IMR-90 (cell line): ENCODE measurements around the gene S100A11. TPM values are rescaled to one million over a fixed set of nuclear protein-coding genes. Genes with fewer than 3 reads are reported as not detected.

Experiments used
- ATAC-seq: fragments of 200-7000 bp; cut with Tn5 transposase; 2 replicates; pipeline ENCODE4 v1.9.1; 2020; ENCODE audit warnings: low read depth, mild to moderate bottlenecking, moderate library complexity
- BruUV-seq: library from RNA; stranded (reverse); fragments of 400-500 nt; replicated peaks from 2 replicates; lab custom pipeline; 2021; lab: Mats Ljungman, UMichigan
- CTCF ChIA-PET: fragments of 300-600 bp; formaldehyde crosslinking; extraction: SDS; loops from one replicate; lab custom pipeline; 2021; ENCODE audit warnings: antibody characterized with exemption; lab: Yijun Ruan, JAX
- POLR2A ChIA-PET: fragments of 300-600 bp; sonication (Branson Sonifier 250); formaldehyde crosslinking; loops from one replicate; lab custom pipeline; 2022; ENCODE audit warnings: antibody characterized with exemption; ENCODE audit not compliant: unreplicated experiment; lab: Charles Lee
- DNase-seq: peaks from one replicate; pipeline ENCODE4 v3.0.0; 2013
- H2AFZ ChIP-seq: replicated peaks from 2 replicates; pipeline ENCODE3; 2013; ENCODE audit warnings: low read length, mild to moderate bottlenecking; ENCODE audit not compliant: poor library complexity
- H2AK5ac ChIP-seq: 2 replicates; pipeline ENCODE4 v1.6.1; 2013; ENCODE audit warnings: low read depth, low read length, inconsistent platforms
- H2AK9ac ChIP-seq: replicated peaks from 2 replicates; pipeline ENCODE3; 2013; ENCODE audit warnings: mild to moderate bottlenecking, low read depth, low read length, moderate library complexity; ENCODE audit not compliant: poor library complexity
- H2BK120ac ChIP-seq: 2 replicates; pipeline ENCODE4 v1.6.1; 2013; ENCODE audit warnings: low read depth, low read length, inconsistent platforms
- H2BK15ac ChIP-seq: 3 replicates; pipeline ENCODE4 v1.6.1; 2013; ENCODE audit warnings: low read depth, low read length, inconsistent platforms
- H2BK20ac ChIP-seq: 2 replicates; pipeline ENCODE4 v1.6.1; 2013; ENCODE audit warnings: low read depth, mild to moderate bottlenecking, inconsistent platforms, low read length, moderate library complexity
- H2BK5ac ChIP-seq: 2 replicates; pipeline ENCODE4 v1.6.1; 2013; ENCODE audit warnings: mild to moderate bottlenecking, low read depth, low read length, inconsistent platforms; ENCODE audit not compliant: poor library complexity, severe bottlenecking
- H3K14ac ChIP-seq: replicated peaks from 2 replicates; pipeline ENCODE4 v1.6.1; 2013; ENCODE audit warnings: low read depth, low read length, inconsistent platforms
- H3K18ac ChIP-seq: 2 replicates; pipeline ENCODE4 v1.6.1; 2013; ENCODE audit warnings: low read depth, low read length, control low read depth
- H3K23ac ChIP-seq: 2 replicates; pipeline ENCODE4 v1.6.1; 2013; ENCODE audit warnings: low read depth, low read length, inconsistent platforms
- H3K27ac ChIP-seq: 2 replicates; pipeline ENCODE4 v1.5.1; 2013; ENCODE audit warnings: mild to moderate bottlenecking, control low read depth, low read length; ENCODE audit not compliant: insufficient read depth
- H3K27me3 ChIP-seq: 2 replicates; pipeline ENCODE4 v1.6.1; 2013; ENCODE audit warnings: low read length; ENCODE audit not compliant: control insufficient read depth, insufficient read depth
- H3K36me3 ChIP-seq: 2 replicates; pipeline ENCODE4 v1.6.1; 2013; ENCODE audit warnings: low read length, mixed read lengths; ENCODE audit not compliant: control insufficient read depth, insufficient read depth
- H3K4ac ChIP-seq: 2 replicates; pipeline ENCODE4 v1.6.1; 2013; ENCODE audit warnings: low read depth, low read length, inconsistent platforms
- H3K4me1 ChIP-seq: 2 replicates; pipeline ENCODE4 v1.6.1; 2013; ENCODE audit warnings: low read length, mixed read lengths; ENCODE audit not compliant: control insufficient read depth, insufficient read depth
- H3K4me2 ChIP-seq: 2 replicates; pipeline ENCODE4 v1.6.1; 2013; ENCODE audit warnings: low read depth, mild to moderate bottlenecking, control low read depth, low read length, moderate library complexity
- H3K4me3 ChIP-seq: 2 replicates; pipeline ENCODE4 v1.5.1; 2013; ENCODE audit warnings: low read depth, mild to moderate bottlenecking, control low read depth, low read length, moderate library complexity; ENCODE audit not compliant: insufficient read depth
- H3K56ac ChIP-seq: 2 replicates; pipeline ENCODE4 v1.6.1; 2013; ENCODE audit warnings: low read length, inconsistent platforms; ENCODE audit not compliant: insufficient read depth; ENCODE audit errors: extremely low read depth
- H3K79me1 ChIP-seq, 2 experiments: 2 replicates each; pipeline ENCODE4 v1.6.1; 2013; ENCODE audit warnings: low read length in 2 of 2, inconsistent platforms in 1 of 2, low read depth in 1 of 2
- H3K9ac ChIP-seq: 2 replicates; pipeline ENCODE4 v1.6.1; 2013; ENCODE audit warnings: low read depth, low read length, control low read depth
- H3K9me1 ChIP-seq: 2 replicates; pipeline ENCODE4 v1.6.1; 2013; ENCODE audit warnings: low read length, inconsistent platforms; ENCODE audit not compliant: insufficient read depth
- H3K9me3 ChIP-seq: 2 replicates; pipeline ENCODE4 v1.6.1; 2013; ENCODE audit warnings: low read length; ENCODE audit not compliant: control insufficient read depth, insufficient read depth
- H4K20me1 ChIP-seq: 2 replicates; pipeline ENCODE4 v1.6.1; 2013; ENCODE audit warnings: low read length, inconsistent platforms; ENCODE audit not compliant: insufficient read depth
- H4K5ac ChIP-seq: 2 replicates; pipeline ENCODE4 v1.6.1; 2013; ENCODE audit warnings: mild to moderate bottlenecking, low read depth, low read length, control low read depth
- H4K8ac ChIP-seq, 2 experiments: 2 replicates each; pipeline ENCODE4 v1.6.1; 2013; ENCODE audit warnings: low read depth in 2 of 2, low read length in 2 of 2, control low read depth in 1 of 2, inconsistent platforms in 1 of 2
- H4K91ac ChIP-seq: 2 replicates; pipeline ENCODE4 v1.6.1; 2013; ENCODE audit warnings: low read depth, low read length, inconsistent platforms; ENCODE audit not compliant: insufficient read depth
- BHLHE40 ChIP-seq: fragments of 150-350 bp; IDR thresholded peaks from 2 replicates; pipeline ENCODE4 v1.6.1; 2016; ENCODE audit warnings: mild to moderate bottlenecking, low read depth, low read length
- CEBPB ChIP-seq: IDR thresholded peaks from 2 replicates; pipeline ENCODE4 v1.6.1; 2012; ENCODE audit warnings: low read depth, low read length, improper control_type of control experiment
- CHD1 ChIP-seq: IDR thresholded peaks from 2 replicates; pipeline ENCODE4 v1.6.1; 2012; ENCODE audit warnings: low read depth, low read length, improper control_type of control experiment
- FOS ChIP-seq: fragments of 150-350 bp; IDR thresholded peaks from 2 replicates; pipeline ENCODE4 v1.6.1; 2016; ENCODE audit warnings: low read depth, low read length
- MAFK ChIP-seq: IDR thresholded peaks from 2 replicates; pipeline ENCODE4 v1.6.1; 2012; ENCODE audit warnings: low read depth, low read length, improper control_type of control experiment
- MAZ ChIP-seq: IDR thresholded peaks from 2 replicates; pipeline ENCODE4 v1.6.1; 2012; ENCODE audit warnings: low read depth, mild to moderate bottlenecking, low read length, improper control_type of control experiment, moderate library complexity, borderline replicate concordance
- MXI1 ChIP-seq: IDR thresholded peaks from 2 replicates; pipeline ENCODE4 v1.6.1; 2012; ENCODE audit warnings: low read depth, mild to moderate bottlenecking, low read length, moderate library complexity, borderline replicate concordance
- NFE2L2 ChIP-seq: fragments of 150-350 bp; IDR thresholded peaks from 2 replicates; pipeline ENCODE4 v1.6.1; 2016; ENCODE audit warnings: low read depth, mild to moderate bottlenecking, low read length
- POLR2A ChIP-seq: IDR thresholded peaks from 2 replicates; pipeline ENCODE4 v1.6.1; 2012; ENCODE audit warnings: mild to moderate bottlenecking, low read depth, low read length
- RAD21 ChIP-seq: IDR thresholded peaks from 2 replicates; pipeline ENCODE4 v1.6.1; 2012; ENCODE audit warnings: low read length, improper control_type of control experiment
- RCOR1 ChIP-seq: IDR thresholded peaks from 2 replicates; pipeline ENCODE4 v1.6.1; 2012; ENCODE audit warnings: mild to moderate bottlenecking, low read length, improper control_type of control experiment; ENCODE audit not compliant: insufficient replicate concordance
- RFX5 ChIP-seq: IDR thresholded peaks from 2 replicates; pipeline ENCODE4 v1.8.0; 2012; ENCODE audit warnings: low read depth, mild to moderate bottlenecking, low read length, moderate library complexity
- SMC3 ChIP-seq: fragments of 150-350 bp; IDR thresholded peaks from 2 replicates; pipeline ENCODE4 v1.6.1; 2016; ENCODE audit warnings: low read depth, mild to moderate bottlenecking, antibody characterized with exemption, low read length, moderate library complexity
- dilution Hi-C: fragments of 300-500 bp; cut with HindIII; formaldehyde crosslinking; loops from one replicate; pipeline ENCODE4 v1.14.3; 2018; ENCODE audit warnings: low sequenced_read_pairs; ENCODE audit not compliant: unreplicated experiment
- in situ Hi-C: fragments of 300-500 bp; cut with MboI; formaldehyde crosslinking; loops from 3 replicates; pipeline ENCODE4 v1.14.3; 2019; ENCODE audit warnings: low sequenced_read_pairs, inconsistent platforms, mixed read lengths
- intact Hi-C: fragments of 100-400 bp; cut with micrococcal nuclease; formaldehyde crosslinking; loops from 2 replicates; pipeline ENCODE4 v1.10.0; 2022
- polyA plus RNA-seq, 3 experiments: library from polyadenylated mRNA; depleted of rRNA; stranded (reverse); fragments of >200 nt; gene quantifications; 2 replicates each; pipeline ENCODE4 v1.2.3, GENCODE V29; 2012; ENCODE audit warnings: low replicate concordance in 1 of 3
- total RNA-seq: library from RNA; depleted of rRNA; stranded (reverse); fragments of >200 nt; gene quantifications from 2 replicates; pipeline ENCODE4 v1.2.3, GENCODE V29; 2012
- TF ChIP-seq, protein P1 (sequence below): fragments of 150-350 bp; IDR thresholded peaks from 2 replicates; pipeline ENCODE4 v1.6.1; 2017; ENCODE audit warnings: mild to moderate bottlenecking, antibody characterized with exemption, low read length, low read depth
- TF ChIP-seq, protein P2 (sequence below): fragments of 150-350 bp; IDR thresholded peaks from 2 replicates; pipeline ENCODE4 v1.6.1; 2016; ENCODE audit warnings: low read depth, mild to moderate bottlenecking, low read length, moderate library complexity, borderline replicate concordance
- TF ChIP-seq, protein P3 (sequence below): conservative IDR thresholded peaks from 2 replicates; pipeline ENCODE4 v1.5.1; 2012; ENCODE audit warnings: mild to moderate bottlenecking, low read depth, low read length, improper control_type of control experiment

S100A11 gene
- total and polyA plus RNA-seq, 2 of the 4 experiments (the other 2 are of a cell fraction): 167 to 1,402 TPM

DNA sequence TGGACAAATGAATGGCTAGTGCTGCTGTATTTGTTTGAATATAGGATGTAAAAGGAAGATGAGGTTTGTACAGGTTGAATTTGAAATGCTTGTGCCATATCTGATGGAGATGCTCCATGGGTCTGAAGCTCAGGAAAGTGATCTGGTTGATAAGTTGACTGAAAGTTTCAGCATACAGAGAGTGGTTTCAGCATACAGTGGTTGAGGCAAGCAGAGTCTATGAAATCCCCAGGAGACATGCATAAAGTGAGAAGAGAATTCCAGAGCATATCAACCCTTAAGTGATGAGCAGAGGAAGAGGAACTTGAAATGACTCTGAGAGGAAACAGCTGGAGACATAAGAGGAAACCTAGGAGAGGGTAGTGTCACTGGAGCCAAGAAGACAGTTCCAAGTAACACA is 30.3 kb upstream of the S100A11 start:
- Histone ChIP-seq H3K27me3 (peaks cover 3% of the 10 kb centered on the region), H3K56ac (no peak overlapping the region), H2BK120ac (no peak overlapping the region), H4K91ac (no peak overlapping the region), H3K79me1 (no peaks in the 10 kb centered on the region), H3K4me1 (no peaks in the 10 kb centered on the region), H4K20me1 (no peaks in the 10 kb centered on the region), H3K9me1 (no peaks in the 10 kb centered on the region), H3K14ac (no peak overlapping the region), H3K9ac (no peak overlapping the region), H2BK15ac (no peak overlapping the region), H3K18ac (no peak overlapping the region), H3K36me3 (no peaks in the 10 kb centered on the region), H4K5ac (no peak overlapping the region), H3K4me3 (no peak overlapping the region), H3K4me2 (no peak overlapping the region), H3K27ac (no peak overlapping the region), H2AK9ac (no peak overlapping the region), H3K9me3 (no peaks in the 10 kb centered on the region), H2AFZ (no peak overlapping the region), H2BK20ac (no peak overlapping the region), H3K23ac (no peak overlapping the region), H2BK5ac (no peak overlapping the region), H2AK5ac (no peak overlapping the region), H4K8ac (no peak overlapping the region), H3K4ac (no peak overlapping the region)
- CTCF ChIA-PET: no interaction called here
- no peak for TF ChIP-seq SMC3
- no peak for TF ChIP-seq MXI1
- no peak for TF ChIP-seq RCOR1
- TF ChIP-seq, protein P1, sequence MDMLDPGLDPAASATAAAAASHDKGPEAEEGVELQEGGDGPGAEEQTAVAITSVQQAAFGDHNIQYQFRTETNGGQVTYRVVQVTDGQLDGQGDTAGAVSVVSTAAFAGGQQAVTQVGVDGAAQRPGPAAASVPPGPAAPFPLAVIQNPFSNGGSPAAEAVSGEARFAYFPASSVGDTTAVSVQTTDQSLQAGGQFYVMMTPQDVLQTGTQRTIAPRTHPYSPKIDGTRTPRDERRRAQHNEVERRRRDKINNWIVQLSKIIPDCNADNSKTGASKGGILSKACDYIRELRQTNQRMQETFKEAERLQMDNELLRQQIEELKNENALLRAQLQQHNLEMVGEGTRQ: no peak
- TF ChIP-seq NFE2L2: no peak
- TF ChIP-seq, protein P2, sequence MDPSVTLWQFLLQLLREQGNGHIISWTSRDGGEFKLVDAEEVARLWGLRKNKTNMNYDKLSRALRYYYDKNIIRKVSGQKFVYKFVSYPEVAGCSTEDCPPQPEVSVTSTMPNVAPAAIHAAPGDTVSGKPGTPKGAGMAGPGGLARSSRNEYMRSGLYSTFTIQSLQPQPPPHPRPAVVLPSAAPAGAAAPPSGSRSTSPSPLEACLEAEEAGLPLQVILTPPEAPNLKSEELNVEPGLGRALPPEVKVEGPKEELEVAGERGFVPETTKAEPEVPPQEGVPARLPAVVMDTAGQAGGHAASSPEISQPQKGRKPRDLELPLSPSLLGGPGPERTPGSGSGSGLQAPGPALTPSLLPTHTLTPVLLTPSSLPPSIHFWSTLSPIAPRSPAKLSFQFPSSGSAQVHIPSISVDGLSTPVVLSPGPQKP: no peak
- TF ChIP-seq MAFK: no peak
- no peak for TF ChIP-seq CHD1
- no peak for TF ChIP-seq CEBPB
- no peak for TF ChIP-seq FOS
- TF ChIP-seq MAZ: no peak
- no peak for TF ChIP-seq RAD21
- TF ChIP-seq BHLHE40: no peak
- TF ChIP-seq POLR2A: no peak
- TF ChIP-seq RFX5: no peak
- TF ChIP-seq, protein P3, sequence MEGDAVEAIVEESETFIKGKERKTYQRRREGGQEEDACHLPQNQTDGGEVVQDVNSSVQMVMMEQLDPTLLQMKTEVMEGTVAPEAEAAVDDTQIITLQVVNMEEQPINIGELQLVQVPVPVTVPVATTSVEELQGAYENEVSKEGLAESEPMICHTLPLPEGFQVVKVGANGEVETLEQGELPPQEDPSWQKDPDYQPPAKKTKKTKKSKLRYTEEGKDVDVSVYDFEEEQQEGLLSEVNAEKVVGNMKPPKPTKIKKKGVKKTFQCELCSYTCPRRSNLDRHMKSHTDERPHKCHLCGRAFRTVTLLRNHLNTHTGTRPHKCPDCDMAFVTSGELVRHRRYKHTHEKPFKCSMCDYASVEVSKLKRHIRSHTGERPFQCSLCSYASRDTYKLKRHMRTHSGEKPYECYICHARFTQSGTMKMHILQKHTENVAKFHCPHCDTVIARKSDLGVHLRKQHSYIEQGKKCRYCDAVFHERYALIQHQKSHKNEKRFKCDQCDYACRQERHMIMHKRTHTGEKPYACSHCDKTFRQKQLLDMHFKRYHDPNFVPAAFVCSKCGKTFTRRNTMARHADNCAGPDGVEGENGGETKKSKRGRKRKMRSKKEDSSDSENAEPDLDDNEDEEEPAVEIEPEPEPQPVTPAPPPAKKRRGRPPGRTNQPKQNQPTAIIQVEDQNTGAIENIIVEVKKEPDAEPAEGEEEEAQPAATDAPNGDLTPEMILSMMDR: no peak
- BruUV-seq: no TSS peak
- in situ Hi-C loops: no loop called here
- ATAC-seq (no peak), DNase-seq (no peak)
- POLR2A ChIA-PET: no interaction called here
- intact Hi-C loops: no loop called here
- dilution Hi-C loops: no loop called here
